Esophagus muscularis mucosa (tissue), 3 donors: ENCODE results near the gene MAP2.

Experiments used
- POLR2A ChIP-seq: fragments of 450-650 bp; IDR thresholded peaks from one replicate; pipeline ENCODE4 v1.6.1; 2017; ENCODE audit warnings: antibody characterized with exemption, moderate library complexity, mild to moderate bottlenecking, low read depth
- TF ChIP-seq, protein P1 (sequence below), 3 experiments: fragments of 200-600 bp in 2 of 3; fragments of 450-650 bp in 1 of 3; sonication (generic) in 2 of 3; IDR thresholded peaks; one replicate each; pipeline ENCODE4 v1.5.1; 2017 to 2019; ENCODE audit warnings: antibody characterized with exemption in 3 of 3, mild to moderate bottlenecking in 2 of 3, moderate library complexity in 1 of 3

DNA sequence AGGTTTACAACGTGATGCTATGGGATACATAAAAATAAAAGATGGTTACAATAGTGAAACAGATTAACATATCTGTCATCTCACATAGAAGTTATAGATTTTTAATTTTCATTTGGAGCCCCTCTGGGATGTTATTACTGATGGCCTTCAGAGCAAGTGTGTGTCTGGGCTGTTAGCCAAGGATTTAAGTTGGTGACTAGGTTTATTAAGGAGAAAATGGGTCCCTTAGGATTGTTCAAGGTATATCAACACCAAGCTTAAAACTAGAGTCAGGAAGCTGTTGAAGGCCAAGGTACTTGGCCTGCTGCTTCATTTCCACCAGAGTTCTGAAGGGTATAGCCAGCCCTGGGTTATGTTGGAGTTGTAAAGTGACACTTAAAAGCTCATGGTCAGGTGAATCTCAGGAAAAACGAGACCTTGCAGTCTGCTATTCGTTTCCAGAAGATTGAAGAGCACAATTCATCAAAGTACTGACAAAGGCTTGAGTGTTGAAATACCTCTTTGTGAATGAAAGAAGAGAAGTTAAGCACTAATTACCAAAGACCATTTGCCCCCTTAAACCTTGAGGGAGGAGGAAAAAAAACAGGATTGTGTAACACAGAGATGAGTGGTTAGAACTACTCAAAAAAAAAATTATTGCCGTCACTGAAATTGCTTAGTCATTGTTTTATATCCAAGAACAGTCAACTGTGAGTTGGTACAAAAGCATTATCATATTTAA, 48.4 kb downstream of the MAP2 start:
- TF ChIP-seq, protein P1, sequence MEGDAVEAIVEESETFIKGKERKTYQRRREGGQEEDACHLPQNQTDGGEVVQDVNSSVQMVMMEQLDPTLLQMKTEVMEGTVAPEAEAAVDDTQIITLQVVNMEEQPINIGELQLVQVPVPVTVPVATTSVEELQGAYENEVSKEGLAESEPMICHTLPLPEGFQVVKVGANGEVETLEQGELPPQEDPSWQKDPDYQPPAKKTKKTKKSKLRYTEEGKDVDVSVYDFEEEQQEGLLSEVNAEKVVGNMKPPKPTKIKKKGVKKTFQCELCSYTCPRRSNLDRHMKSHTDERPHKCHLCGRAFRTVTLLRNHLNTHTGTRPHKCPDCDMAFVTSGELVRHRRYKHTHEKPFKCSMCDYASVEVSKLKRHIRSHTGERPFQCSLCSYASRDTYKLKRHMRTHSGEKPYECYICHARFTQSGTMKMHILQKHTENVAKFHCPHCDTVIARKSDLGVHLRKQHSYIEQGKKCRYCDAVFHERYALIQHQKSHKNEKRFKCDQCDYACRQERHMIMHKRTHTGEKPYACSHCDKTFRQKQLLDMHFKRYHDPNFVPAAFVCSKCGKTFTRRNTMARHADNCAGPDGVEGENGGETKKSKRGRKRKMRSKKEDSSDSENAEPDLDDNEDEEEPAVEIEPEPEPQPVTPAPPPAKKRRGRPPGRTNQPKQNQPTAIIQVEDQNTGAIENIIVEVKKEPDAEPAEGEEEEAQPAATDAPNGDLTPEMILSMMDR (IDR thresholded peaks at IDR 0.05) = no peak
- no peak for TF ChIP-seq POLR2A
